ENCODE results near the gene RGL3. TPM values are rescaled to one million over a fixed set of nuclear protein-coding genes. Genes with fewer than 3 reads are reported as not detected.

RGL3 gene
- total and polyA plus RNA-seq, 5 experiments from 2014 or later: not detected

Other genes with a start within 250 kb of the RGL3 start
- gene KANK2, start 221.8 kb downstream of the RGL3 start, total RNA-seq: under 1 TPM; 0.23 to 0.36 TPM
- not detected for gene KANK2, start 221.8 kb downstream of the RGL3 start, polyA plus RNA-seq
- not detected for gene ANGPTL8, start 179.7 kb downstream of the RGL3 start, total RNA-seq
- not detected for gene ANGPTL8, start 179.7 kb downstream of the RGL3 start, polyA plus RNA-seq
- under 1 TPM; 0.16 to 0.34 TPM for gene DOCK6, start 156.8 kb downstream of the RGL3 start, total RNA-seq
- not detected for gene DOCK6, start 156.8 kb downstream of the RGL3 start, polyA plus RNA-seq
- not detected for gene TSPAN16, start 123.2 kb downstream of the RGL3 start, total RNA-seq
- gene TSPAN16, start 123.2 kb downstream of the RGL3 start, polyA plus RNA-seq: not detected
- gene RAB3D, start 79.7 kb downstream of the RGL3 start, total RNA-seq: 1 to 10 TPM; 4.5 to 4.9 TPM
- gene RAB3D, start 79.7 kb downstream of the RGL3 start, polyA plus RNA-seq: 1 to 10 TPM in 1 of 3 donors, under 1 TPM in 2; 0.80 to 1.4 (median 0.89) TPM
- 10 to 100 TPM; 22.9 to 25.8 TPM for gene TMEM205, start 73.0 kb downstream of the RGL3 start, total RNA-seq
- gene TMEM205, start 73.0 kb downstream of the RGL3 start, polyA plus RNA-seq: 10 to 100 TPM; 56.6 to 76.1 (median 66.8) TPM
- gene CCDC159, start 72.8 kb downstream of the RGL3 start, total RNA-seq: 10 to 100 TPM; 59.9 to 61.6 TPM
- gene CCDC159, start 72.8 kb downstream of the RGL3 start, polyA plus RNA-seq: 10 to 100 TPM; 13.7 to 16.8 (median 15.0) TPM
- gene PLPPR2, start 63.9 kb downstream of the RGL3 start, total RNA-seq: 1 to 10 TPM; 8.4 to 8.7 TPM
- gene PLPPR2, start 63.9 kb downstream of the RGL3 start, polyA plus RNA-seq: under 1 TPM; 0.22 to 0.33 (median 0.30) TPM
- 1 to 10 TPM; 5.6 to 5.7 TPM for gene SWSAP1, start 44.6 kb downstream of the RGL3 start, total RNA-seq
- gene SWSAP1, start 44.6 kb downstream of the RGL3 start, polyA plus RNA-seq: 1 to 10 TPM; 4.3 to 5.8 (median 4.7) TPM
- 1 to 10 TPM; 5.1 to 6.2 TPM for gene EPOR, start 35.0 kb downstream of the RGL3 start, total RNA-seq
- gene EPOR, start 35.0 kb downstream of the RGL3 start, polyA plus RNA-seq: 1 to 10 TPM; 5.1 to 6.9 (median 5.9) TPM
- not detected for gene ODAD3, start 15.8 kb upstream of the RGL3 start, total RNA-seq
- gene ODAD3, start 15.8 kb upstream of the RGL3 start, polyA plus RNA-seq: not detected
- gene PRKCSH, start 16.3 kb upstream of the RGL3 start, total RNA-seq: 100 to 1,000 TPM; 252 to 262 TPM
- gene PRKCSH, start 16.3 kb upstream of the RGL3 start, polyA plus RNA-seq: 10 to 100 TPM; 23.5 to 58.7 (median 28.0) TPM
- gene ELAVL3, start 61.7 kb upstream of the RGL3 start, total RNA-seq: not detected
- gene ELAVL3, start 61.7 kb upstream of the RGL3 start, polyA plus RNA-seq: not detected
- 10 to 100 TPM; 15.3 to 18.1 TPM for gene ZNF653, start 86.5 kb upstream of the RGL3 start, total RNA-seq
- 1 to 10 TPM; 1.4 to 2.9 (median 1.7) TPM for gene ZNF653, start 86.5 kb upstream of the RGL3 start, polyA plus RNA-seq
- 10 to 100 TPM; 47.1 to 50.8 TPM for gene ECSIT, start 109.8 kb upstream of the RGL3 start, total RNA-seq
- gene ECSIT, start 109.8 kb upstream of the RGL3 start, polyA plus RNA-seq: 10 to 100 TPM; 34.3 to 40.1 (median 35.4) TPM
- not detected for gene CNN1, start 119.5 kb upstream of the RGL3 start, total RNA-seq
- not detected for gene CNN1, start 119.5 kb upstream of the RGL3 start, polyA plus RNA-seq
- gene ELOF1, start 139.9 kb upstream of the RGL3 start, total RNA-seq: 10 to 100 TPM; 41.0 to 42.8 TPM
- gene ELOF1, start 139.9 kb upstream of the RGL3 start, polyA plus RNA-seq: 10 to 100 TPM; 71.4 to 91.0 (median 90.6) TPM
- gene ACP5, start 158.3 kb upstream of the RGL3 start, total RNA-seq: 10 to 100 TPM; 13.8 to 14.8 TPM
- gene ACP5, start 158.3 kb upstream of the RGL3 start, polyA plus RNA-seq: 10 to 100 TPM in 2 of 3 donors, 1 to 10 TPM in 1; 8.4 to 14.2 (median 12.0) TPM
- 10 to 100 TPM; 17.3 to 17.5 TPM for gene ZNF627, start 178.2 kb upstream of the RGL3 start, total RNA-seq
- gene ZNF627, start 178.2 kb upstream of the RGL3 start, polyA plus RNA-seq: 10 to 100 TPM in 1 of 3 donors, 1 to 10 TPM in 2; 7.7 to 11.9 (median 7.9) TPM

Measured in naive thymus-derived CD8-positive, alpha-beta T cell (primary cell).